Measurements from ENCODE around the gene JAKMIP2.
"Not testable (repeated sequence)": the region's sequence is repeated elsewhere in the genome, so short reads cannot be mapped to it uniquely, and the experiment has no call there.

The JAKMIP2 gene

DNA sequence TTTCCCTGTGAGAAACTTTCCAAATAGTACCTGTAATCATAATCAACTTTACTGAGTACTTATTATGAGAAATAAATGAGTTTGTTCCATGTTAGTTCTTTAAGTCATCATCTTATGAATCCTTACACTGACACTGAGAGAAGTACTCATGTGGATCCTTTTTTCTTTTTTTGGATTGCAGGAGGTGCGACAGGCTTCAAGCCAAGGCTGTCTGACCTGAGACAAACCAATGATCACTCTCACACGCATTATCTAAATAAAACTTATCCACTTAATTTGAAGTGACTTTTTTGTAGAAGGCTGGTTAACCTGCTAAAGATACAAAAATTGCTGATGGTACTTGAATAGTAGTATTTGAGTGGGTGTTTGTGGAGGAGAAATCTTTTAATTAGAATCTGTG is 39.5 kb downstream of the JAKMIP2 start:
- no peak for DNase-seq

DNA sequence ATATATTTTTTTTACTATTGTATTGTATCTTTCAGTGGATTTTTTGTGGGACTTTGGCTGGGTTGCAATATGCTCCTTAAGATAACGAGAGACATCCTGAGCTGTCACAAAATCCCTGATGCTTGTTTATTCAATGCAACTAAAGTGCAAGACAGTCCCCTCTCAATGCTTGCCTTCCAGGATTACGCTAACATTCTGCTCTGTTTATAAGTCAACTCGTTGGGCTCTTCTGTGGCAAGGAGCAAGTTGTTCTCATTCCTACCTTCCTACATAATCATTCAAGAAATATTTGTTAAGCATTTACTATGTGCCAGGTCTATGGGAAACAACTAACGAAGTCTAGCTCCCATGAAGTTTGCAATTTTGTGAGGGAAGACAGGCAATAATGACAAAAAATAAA is 40.4 kb downstream of the JAKMIP2 start:
- DNase-seq, result no peak

DNA sequence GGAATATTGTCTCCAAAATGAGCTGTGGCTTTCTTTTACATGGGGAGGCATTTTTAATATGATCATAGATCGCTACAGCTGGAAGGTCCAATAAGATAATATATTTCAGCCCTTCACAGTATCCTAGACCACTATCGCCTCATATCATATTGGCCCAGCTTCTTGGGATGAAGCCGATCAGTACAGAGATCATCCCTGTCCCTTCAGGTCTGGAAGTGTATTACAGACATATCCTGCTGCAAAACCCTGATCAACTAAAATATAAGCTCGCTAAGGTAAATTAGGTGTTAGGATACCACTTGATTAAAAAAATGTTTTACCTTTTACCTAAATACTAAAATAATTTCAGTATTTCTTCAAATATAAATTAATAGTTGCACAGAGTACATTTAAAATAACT is 41.7 kb downstream of the JAKMIP2 start:
- DNase-seq, result no peak

DNA sequence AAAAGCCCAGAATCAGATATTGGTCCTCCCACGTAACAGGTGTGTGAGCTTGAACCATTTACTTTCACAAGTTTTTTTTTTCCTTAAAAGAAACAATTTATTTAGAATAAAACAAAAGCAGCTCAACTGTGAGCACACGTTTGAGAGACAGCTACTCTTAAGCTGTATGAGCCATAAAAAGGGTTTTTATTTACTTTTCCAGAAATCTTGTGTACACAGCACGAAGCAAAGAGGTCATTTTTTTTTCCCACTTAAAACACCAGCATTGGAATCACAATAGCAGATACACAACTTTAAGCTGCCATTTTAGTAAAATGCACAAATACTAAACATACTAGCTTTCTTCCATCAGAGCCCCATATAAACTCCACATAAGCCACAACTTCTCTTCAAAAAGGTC is 44.6 kb downstream of the JAKMIP2 start:
- DNase-seq, result no peak

DNA sequence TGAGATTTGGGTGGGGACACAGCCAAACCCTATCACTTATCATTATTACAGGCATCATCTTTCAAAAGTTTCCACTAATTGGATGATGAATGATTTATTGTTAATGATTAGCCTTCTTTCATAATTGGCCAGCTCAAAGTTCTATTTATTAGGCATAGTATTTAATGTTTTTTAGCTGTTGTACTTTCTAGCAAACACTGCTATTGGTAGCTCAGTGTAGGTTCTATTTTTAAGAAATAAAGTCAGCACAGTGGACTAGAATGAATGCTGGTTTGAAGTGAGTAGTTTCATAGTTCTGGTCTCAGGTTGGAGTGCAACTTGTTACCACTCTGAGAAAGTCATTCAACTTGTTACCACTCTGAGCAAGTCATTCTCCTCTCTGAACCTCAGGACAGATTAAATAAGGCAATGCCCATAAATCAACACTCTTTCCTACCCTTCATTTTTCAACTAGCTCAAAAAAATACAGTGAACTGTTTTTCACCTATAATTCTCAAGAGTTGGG is 46.9 kb downstream of the JAKMIP2 start:
- DNase-seq, result no peak

DNA sequence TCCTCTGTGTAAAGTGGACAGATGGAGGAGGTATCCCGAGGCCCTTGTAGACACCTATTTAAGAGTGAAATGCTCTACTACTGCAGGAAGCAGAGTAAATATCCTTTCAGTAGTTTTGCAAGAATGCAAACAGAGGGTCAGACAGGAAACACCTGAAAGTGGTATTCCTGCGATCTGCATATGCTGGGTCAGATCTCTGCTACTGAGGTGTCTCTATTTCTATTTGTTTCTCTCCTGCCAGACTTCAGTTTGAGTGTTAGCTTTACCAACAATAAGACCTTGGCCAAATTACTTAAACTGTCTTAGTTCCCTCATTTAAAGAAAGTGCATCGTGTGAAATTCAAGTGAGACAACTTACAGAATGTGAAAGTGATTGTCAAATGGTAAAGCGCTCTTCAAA is 47.6 kb downstream of the JAKMIP2 start:
- DNase-seq, result no peak

DNA sequence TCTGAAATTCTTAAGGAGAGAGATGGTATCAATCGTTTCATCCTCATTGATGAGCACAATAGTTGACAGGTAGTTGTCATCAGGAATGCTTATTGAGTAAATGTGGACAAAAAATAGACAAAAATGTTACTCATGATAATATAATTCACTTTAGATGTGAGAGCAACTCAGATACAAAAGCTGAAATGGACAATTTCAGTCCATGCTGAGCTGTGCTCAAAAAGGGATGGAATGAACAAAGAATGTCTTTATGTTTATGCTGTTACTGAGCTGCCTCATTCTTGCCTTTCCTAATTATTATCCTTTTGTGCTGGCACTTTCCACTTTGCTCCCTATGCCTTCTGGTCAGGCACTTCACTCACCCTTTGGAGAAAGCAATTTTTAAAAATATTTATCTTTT is 49.5 kb downstream of the JAKMIP2 start:
- DNase-seq, result no peak

DNA sequence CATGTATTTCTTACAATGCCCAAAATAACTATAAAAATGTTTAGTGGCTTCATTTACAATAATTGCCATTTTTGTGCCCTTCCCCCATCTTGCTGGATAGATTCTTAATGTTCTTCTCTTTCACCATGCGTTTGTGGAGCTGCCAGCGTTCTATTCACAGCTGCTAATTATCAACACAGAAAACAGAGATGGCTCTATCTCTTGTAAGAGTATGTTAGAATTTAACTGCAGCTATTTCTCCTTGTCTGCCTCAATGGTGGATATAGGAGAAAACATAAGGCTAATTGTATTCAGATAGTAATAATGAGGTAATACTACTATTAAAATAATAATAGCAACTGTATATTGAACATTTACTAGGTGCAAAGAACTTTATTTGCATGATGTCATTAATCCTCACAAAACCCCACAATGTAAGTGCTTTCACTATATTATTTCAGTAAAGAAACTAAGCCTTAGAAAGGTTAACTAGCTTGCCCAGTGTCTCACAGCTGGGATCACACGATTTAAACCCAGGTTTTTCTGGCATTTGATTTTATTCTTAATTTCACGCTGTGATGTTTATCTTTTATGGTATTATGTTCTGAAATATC is 50.1 kb downstream of the JAKMIP2 start:
- DNase-seq, result no peak

DNA sequence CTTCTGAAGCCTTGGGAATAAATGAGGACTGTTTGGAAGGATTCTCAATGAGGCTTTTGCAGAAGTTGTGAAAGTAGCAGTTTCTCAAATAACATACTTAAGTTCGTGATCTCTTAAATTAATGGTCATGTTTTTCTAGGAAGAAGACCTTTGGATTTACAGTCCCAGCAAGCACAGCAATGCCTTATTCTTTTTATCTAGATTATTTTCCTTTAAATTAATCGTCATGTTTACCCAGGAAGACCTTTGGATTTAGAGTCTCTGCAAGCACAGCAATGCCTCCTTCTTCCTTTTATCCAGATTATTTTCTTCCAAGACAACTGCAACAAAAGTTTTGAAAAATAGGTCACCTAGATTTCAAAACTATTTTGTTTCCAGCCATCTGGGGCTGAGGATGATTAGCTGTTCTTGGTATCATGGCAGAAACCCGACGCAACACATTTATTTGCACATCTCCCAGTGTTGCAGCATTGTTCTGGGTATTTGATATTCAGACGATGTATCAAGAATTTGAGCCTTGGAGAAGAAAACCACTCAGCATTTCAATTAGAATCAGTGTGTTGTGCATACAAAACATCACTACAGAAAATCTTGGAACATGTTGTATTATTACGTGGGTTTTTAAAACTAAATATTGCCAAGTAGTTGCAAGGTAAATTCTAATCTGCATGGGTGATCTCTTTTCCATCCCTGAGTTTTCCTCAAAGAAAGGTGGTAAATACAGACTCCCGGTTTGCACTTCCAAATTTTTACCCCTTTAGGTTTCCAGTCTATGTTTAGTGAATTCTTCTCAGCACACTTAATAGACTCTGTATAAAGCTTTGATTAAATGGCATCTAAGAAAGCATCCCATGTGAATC is 50.9 kb downstream of the JAKMIP2 start:
- no peak for DNase-seq

DNA sequence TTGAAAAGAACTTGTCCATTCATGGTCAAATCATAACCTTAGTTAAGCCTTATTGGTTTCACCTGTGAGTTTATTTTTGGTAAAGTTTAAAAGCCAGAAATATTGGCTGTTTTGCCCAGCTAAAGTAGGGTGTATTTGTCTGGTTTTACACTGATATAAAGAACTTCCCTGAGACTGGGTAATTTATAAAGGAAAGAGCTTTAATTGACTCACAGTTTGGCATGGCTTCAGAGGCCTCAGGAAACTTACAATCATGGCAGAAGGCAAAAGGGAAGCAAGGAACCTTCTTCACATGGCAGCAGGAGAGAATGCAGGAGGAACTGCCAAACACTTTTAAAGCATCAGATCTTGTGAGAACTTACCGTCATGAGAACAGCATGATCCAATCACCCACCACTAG is 55.3 kb downstream of the JAKMIP2 start:
- DNase-seq, result no peak

DNA sequence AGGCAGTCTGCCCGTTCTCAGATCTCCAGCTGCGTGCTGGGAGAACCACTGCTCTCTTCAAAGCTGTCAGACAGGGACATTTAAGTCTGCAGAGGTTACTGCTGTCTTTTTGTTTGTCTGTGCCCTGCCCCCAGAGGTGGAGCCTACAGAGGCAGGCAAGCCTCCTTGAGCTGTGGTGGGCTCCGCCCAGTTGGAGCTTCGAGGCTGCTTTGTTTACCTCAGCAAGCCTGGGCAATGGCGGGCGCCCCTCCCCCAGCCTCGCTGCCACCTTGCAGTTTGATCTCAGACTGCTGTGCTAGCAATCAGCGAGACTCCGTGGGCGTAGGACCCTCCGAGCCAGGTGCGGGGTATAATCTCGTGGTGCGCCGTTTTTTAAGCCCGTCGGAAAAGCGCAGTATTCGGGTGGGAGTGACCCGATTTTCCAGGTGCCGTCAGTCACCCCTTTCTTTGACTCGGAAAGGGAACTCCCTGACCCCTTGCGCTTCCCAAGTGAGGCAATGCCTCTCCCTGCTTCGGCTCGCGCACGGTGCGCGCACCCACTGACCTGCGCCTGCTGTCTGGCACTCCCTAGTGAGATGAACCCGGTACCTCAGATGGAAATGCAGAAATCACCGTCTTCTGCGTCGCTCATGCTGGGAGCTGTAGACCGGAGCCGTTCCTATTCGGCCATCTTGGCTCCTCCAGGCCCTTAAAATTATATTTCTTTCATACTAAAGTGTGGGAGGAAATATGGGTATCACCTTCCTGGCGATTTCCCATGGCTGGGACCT is 61.2 kb downstream of the JAKMIP2 start:
- DNase-seq, result not testable (repeated sequence)

DNA sequence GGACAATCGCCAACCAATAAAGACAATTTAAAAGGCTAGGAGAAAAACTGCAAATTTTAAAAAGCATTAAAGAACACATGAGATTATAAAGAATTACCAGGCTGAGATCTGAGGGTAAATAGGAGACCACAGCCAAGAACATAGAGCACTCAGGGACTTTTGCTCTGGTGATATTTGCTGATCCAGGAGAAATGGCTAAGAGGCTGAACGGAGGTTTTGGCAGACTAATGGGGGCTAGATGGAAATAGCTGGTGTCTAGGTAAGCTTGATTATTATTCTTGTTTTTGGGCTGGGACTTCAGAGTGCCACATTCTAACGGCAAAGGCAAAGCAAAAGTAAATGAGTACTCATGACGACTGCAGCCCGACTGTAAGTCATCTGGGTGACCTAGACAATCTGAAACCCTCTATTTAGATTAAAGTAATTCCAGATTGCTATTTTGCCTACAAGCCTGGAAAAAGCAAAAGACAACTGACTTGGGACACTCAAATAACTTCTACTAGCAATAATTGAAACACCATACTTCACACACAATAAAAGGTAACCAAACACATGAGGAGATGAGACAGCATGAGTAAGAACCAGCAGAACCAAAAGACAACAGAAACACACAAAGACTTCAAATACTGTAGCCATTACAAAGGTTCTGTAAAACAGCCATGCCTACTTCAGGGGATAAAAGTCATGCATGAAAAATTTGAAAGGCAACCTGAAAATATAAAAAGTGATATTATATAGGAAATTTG is 68.8 kb downstream of the JAKMIP2 start:
- no peak for DNase-seq

DNA sequence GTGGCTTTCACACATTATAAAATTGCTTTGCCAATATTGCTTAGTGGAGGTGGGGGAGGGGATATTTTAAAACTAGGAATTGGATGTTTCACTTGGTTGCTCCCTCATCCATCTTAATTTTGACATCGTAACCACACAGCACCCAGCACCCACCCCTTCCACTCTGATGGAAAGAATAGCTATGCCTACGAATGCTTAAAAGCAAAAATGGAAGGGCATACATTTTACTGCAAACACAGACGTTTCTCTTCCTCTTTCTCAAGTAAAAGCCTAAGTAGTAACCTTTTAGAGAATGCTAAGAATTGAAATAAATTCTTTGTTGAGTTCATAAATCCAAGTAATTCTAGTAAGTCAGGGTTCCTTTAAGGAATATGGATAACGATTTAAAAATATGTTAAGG is 69.9 kb downstream of the JAKMIP2 start:
- DNase-seq, result no peak

DNA sequence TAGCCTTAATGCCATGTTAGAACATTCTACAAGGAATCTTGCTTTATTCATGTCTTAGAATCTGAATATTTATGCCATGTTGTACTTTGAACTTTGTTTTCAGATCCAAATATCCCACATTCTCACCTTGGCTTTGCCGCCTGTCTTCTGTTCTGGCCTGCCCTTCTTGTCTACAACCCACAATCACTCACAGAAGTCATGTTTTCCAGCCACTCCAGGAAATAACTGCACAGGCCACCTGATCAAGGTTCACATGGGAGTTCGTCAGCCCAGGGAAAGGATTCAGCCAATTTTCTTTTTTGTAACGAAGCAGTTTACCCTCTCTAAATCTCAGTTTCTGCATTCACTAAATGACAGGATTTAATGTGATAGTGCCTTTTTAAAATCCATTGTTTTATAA is 70.5 kb downstream of the JAKMIP2 start:
- no peak for DNase-seq

DNA sequence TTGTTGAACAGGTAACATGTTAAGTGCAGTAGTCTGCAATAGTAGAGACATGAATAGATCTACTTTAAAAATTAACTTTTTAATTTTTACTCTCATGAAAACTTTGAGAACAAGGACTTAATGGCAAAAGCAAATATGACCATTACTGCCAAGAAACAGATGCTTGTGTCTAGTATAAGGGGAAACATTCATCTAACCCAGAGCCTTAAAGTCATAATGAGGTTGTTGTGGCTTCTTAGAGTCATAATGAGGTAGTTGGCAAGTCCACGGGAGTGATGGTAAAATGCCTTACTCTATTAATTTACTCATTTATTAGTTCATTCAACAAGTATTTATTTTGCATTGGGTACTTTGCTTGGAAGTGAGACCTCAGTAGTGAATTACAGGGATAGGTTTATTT is 71.5 kb downstream of the JAKMIP2 start:
- no peak for DNase-seq

DNA sequence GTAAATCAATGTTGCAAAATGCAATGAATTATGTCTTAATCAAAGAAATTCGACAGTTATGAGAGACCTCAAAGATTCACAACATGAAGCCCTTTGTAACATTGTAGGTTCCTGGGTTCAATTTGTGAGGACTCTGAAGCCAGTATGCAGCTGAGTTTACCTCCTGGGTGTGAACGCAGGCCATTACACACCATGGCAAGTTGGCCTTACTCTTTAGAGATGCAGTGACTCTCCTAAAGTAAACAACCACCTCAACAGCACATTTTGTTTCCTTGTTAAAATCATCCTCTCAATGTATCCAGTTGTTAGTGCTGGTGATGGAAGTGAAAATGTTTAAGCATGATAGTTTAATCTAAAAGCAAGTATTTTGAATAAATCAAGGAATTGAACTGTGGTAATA is 73.8 kb downstream of the JAKMIP2 start:
- no peak for DNase-seq

DNA sequence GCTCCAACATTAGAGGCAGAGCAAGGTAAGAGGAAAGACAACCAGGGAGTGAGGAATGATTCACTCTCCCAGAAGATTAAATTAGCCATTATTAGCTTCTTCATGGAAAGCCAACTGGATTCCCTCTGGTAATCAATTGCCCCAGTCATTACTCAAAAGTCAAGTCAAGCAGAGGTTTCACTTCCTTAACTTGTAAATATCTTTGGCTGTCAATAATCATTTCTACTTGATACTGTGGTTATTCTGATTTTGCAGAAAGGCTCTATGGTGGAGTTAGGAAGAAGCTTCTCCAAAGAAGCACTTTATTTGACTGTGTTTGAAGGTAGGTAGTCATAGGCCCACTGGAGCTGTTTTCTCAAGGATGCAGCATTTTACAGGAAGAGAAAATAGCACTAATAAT is 78.0 kb downstream of the JAKMIP2 start:
- no peak for DNase-seq

DNA sequence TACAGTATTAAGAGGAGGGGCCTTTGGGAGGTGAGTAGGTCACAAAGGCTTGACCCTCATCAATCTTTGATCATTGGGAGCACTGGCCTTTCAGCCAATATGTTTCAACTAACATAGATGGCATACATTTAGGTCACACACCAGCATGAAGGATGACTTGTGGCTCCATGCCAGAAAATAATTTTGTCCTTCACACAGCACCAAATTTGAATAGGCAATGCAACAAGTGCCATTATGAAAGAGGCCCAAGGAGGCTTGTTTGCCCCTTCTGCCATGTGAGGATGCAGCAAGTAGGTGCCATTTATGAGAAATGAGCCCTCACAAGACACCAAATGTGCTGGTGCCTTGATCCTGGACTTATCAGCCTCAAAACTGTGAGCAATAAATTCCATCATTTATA is 81.1 kb downstream of the JAKMIP2 start:
- DNase-seq, result no peak

DNA sequence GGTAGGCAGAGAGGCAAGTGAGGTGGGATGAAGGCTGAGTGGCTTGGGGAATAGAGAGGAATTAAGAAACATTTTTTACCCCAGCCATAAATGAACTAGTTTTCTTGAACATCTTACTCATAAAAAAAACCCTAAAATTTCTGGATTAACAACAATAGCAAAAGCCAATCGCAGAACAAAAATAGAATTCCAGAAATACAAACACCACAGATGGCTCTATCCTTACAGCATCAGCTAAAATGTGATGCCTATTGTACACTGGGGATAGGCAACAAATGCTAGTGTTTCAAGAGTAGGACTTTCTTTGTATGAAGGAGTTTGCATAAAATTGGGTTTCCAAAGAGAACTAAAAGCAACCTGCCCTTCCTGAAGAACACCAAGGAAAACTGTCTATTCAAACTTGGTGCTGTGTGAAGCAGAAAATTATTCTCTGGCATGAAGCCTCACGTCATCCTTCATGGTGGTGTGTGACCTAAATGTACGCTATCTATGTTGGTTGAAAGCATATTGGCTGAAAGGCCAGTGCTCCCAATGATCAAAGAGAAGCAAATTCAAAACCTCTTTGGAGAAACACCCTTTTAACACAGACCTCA is 82.9 kb downstream of the JAKMIP2 start:
- no peak for DNase-seq

DNA sequence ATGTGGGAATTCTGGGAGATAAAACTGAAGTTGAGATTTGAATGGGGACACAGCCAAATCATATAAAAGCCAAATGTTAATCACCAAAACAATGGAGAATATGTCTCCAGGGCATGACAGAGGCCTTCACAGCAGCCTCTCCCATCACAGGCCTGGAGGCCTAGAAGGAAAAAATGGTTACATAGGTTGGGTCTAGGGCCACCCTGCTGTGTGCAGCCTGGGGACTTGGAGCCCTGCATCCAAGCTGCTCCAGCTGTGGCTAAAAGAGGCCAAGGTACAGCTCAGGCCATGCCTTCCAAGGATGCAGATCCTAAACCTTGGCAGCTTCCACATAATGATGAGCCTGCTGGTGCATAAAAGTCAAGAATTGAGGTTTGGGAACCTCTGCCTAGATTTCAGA is 85.1 kb downstream of the JAKMIP2 start:
- no peak for DNase-seq

DNA sequence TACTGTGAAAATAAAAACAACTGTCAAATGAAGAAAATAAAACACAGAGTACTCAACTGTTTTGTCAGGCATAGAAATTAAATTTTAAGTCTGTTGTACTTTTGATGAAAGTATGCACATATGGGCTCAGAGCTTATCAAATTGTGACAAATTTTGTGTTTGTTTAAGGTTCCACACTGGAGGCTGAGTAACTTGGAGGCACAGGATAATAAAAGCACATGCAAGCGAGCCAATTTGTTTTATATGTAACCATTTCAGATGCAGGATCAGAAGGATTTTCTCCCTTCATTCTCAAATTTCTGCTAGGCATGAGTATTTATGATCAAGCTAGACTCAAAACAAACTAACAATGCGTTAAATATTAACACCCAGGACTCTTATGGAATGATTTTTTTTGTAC is 87.8 kb downstream of the JAKMIP2 start:
- DNase-seq, result no peak

DNA sequence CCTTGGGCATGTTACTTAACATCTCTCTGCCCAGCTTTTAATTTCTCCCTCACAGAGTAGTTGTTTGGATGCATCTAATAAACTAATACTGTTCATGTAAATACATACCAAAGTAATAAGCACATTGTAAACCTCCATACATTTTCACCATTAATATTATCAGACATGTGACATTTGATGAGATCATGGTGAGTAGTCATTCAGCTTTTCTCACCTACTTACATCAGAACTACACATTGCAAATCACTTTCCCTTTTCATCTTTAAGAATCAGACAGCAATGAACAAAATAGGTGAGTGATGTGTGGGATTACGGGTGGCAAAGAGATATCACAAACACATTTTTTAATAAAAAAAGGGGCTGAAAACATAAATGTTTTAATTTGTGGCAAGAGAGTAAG is 89.3 kb downstream of the JAKMIP2 start:
- no peak for DNase-seq

DNA sequence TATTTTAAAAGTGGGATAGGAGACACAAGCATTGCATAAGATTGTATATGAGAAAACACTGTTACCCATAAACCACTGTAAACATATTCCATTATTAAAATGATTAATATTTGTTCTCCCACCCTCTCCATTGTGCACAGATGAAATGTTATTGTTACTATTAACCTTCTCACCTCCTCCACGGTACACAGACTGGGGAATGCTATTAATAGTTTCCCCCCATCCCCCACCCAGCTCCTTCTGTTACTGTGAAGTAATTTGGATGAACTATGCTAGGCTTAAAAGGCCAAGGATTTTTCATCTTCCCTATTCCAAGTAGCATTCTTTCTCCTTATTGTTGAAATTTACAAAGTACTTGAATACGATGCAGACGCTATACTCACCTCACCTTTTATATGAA is 91.4 kb downstream of the JAKMIP2 start:
- DNase-seq, result no peak

All from hematopoietic multipotent progenitor cell treated with erythropoietin and hydrocortisone succinate and interleukin-3 and kit ligand, for 8 days (in vitro differentiated cells).